Hair follicle dermal papilla cell (primary cell): ENCODE results near the gene CBLN2. TPM values are rescaled to one million over a fixed set of nuclear protein-coding genes. Genes with fewer than 3 reads are reported as not detected.

Experiments used
- total RNA-seq: library from RNA; depleted of rRNA; stranded (reverse); fragments of >200 nt; gene quantifications from 2 replicates; pipeline ENCODE4 v1.2.3, GENCODE V29; 2012

CBLN2 gene
- 0.16 TPM in 1 of 2 replicates, not detected in the other for total RNA-seq

DNA sequence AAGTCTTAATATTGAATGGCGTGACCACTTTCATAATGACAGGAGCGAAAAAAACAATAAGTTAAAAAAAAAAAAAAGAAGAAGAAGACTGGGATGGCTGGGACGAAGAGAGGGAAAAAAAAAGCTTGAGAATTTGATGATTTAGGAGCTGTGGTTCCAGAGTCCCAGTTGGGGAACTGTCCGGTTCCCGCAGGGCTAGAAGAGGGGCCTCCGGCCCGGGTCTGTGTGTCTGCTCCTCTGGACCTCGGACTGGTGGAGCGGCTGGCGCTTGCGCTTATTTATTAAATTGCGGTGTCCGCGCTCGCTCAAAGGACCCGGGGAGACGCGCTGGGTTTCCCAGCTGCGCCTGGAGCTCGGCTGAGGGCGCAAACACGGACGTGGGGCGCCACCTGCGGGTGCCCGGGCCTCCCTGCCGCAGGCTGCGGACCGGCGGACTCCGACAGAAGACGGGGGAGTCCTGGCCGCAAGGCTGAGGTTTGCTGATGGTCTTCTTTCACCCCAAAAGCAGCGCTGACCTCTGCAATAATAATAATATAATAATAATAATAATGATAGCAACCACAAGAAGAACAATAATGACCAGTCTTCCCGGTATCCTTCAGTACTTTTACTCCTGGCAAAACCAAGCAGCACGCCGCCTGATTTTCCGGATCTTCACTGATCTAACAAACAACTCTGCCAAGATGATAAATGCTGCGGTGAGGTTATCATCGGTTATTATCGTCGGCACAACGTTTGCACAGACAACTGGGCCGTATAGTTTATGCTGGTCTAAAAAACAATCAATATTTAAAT, at the start of gene CBLN2:
TSS of gene CBLN2 (minus strand) at position 251 of the 795 bp plus-strand sequence. CDS start 2,182 bp downstream, outside the sequence.

